Measurements from ENCODE around the gene DNAAF2.
"Not testable (repeated sequence)": the region's sequence is repeated elsewhere in the genome, so short reads cannot be mapped to it uniquely, and the experiment has no call there.

DNAAF2 gene

GRCh38 chr14:49634547-49635334 is at the start of gene DNAAF2:
Gene DNAAF2, minus strand, starts transcription at chr14:49635244. Its CDS starts 95 bp downstream, at chr14:49635149.
- no peak for DNase-seq (ENCODE audit: low read depth in 2 of 2)

- DNase-seq (ENCODE audit: low read depth in 2 of 2) = no peak
Measured at GRCh38 chr14:49679271-49679670, 44.2 kb upstream of the DNAAF2 start.

- DNase-seq (ENCODE audit: low read depth in 2 of 2) = no peak
Measured at GRCh38 chr14:49677643-49678042, 42.6 kb upstream of the DNAAF2 start.

GRCh38 chr14:49673586-49673985 is 38.5 kb upstream of the DNAAF2 start:
- no peak for DNase-seq (ENCODE audit: low read depth in 2 of 2)

- no peak for DNase-seq (ENCODE audit: low read depth in 2 of 2)
Measured at GRCh38 chr14:49670475-49670874, 35.4 kb upstream of the DNAAF2 start.

GRCh38 chr14:49659526-49660455 is 24.7 kb upstream of the DNAAF2 start:
- DNase-seq (ENCODE audit: low read depth in 2 of 2) = no peak

GRCh38 chr14:49657500-49657899 is 22.5 kb upstream of the DNAAF2 start:
- DNase-seq (ENCODE audit: low read depth in 2 of 2) = not testable (repeated sequence)

GRCh38 chr14:49654511-49654910 is 19.5 kb upstream of the DNAAF2 start:
- no peak for DNase-seq (ENCODE audit: low read depth in 2 of 2)

GRCh38 chr14:49653508-49653907 is 18.5 kb upstream of the DNAAF2 start:
- no peak for DNase-seq (ENCODE audit: low read depth in 2 of 2)

GRCh38 chr14:49642163-49642562 is 7.1 kb upstream of the DNAAF2 start:
- DNase-seq (ENCODE audit: low read depth in 2 of 2) = no peak

GRCh38 chr14:49641697-49642129 is 6.7 kb upstream of the DNAAF2 start:
- DNase-seq (ENCODE audit: low read depth in 2 of 2) = no peak

- DNase-seq (ENCODE audit: low read depth in 2 of 2) = no peak
Measured at GRCh38 chr14:49640540-49641417, 5.7 kb upstream of the DNAAF2 start.

GRCh38 chr14:49637534-49638078 is 2.6 kb upstream of the DNAAF2 start:
- no peak for DNase-seq (ENCODE audit: low read depth in 2 of 2)

- DNase-seq (ENCODE audit: low read depth in 2 of 2) = no peak
Measured at GRCh38 chr14:49636866-49637265, 1.8 kb upstream of the DNAAF2 start.

- peak; percentile 92 to 94 for DNase-seq (ENCODE audit: low read depth in 2 of 2)
Measured at GRCh38 chr14:49633640-49634546, 1.2 kb downstream of the DNAAF2 start.

GRCh38 chr14:49623941-49624839 is 10.9 kb downstream of the DNAAF2 start:
- DNase-seq (ENCODE audit: low read depth in 2 of 2) = no peak

GRCh38 chr14:49623387-49623786 is 11.7 kb downstream of the DNAAF2 start:
- no peak for DNase-seq (ENCODE audit: low read depth in 2 of 2)

GRCh38 chr14:49622022-49622607 is 12.9 kb downstream of the DNAAF2 start:
- DNase-seq (ENCODE audit: low read depth in 2 of 2) = no peak

Data from stimulated activated CD4-positive, alpha-beta T cell treated with anti-CD3 and anti-CD28 coated beads, Interleukin-15, amount 100 ng/mL, for 48 hours (primary cell).